C4-2B (cell line): Measurements from ENCODE around the gene FBXO31.

Experiments
- H3K27ac ChIP-seq: fragments of 450-650 bp; 2 replicates; pipeline ENCODE4 v1.5.1; 2017
- CTCF ChIP-seq: fragments of 450-650 bp; conservative IDR thresholded peaks from 2 replicates; pipeline ENCODE4 v1.5.1; 2017; ENCODE audit warnings: mild to moderate bottlenecking
- ZFX ChIP-seq: fragments of 450-650 bp; IDR thresholded peaks from 2 replicates; pipeline ENCODE4 v1.6.1; 2017

The FBXO31 gene

DNA sequence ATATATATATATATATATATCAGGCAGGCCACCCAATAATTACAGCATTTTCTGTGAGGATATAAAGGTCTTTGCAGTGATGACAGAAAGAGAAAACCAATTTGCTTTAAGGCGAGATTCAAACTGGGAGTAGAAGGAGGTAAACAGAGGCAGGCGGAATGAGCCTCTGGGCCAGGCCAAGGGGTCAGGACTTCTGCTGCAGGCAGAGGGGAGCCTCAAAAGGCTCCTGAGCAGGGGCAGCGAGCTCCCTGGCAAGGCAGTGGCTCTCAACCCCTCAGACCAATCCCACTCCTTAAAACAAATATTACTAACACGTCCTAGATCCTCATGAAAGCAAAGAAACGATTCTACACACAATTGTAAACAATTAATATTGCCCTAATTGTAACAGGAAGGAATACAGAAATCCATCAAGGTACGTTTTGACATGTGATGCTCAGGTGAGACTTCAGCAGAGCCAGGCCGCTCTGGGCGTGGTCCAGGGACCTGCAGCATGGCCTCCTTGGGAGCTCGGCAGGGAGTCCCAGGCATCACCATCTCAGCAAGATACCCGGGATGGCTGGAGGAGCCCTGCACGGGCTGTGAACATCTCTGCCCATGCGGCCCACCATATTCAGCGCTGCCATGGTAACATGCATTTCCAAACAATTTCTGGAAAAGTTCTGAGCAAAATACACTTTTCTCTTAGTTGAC is 18.4 kb downstream of the FBXO31 start:
- H3K27ac ChIP-seq = no peak overlapping the region
- TF ChIP-seq ZFX (no peak), CTCF (no peak)

DNA sequence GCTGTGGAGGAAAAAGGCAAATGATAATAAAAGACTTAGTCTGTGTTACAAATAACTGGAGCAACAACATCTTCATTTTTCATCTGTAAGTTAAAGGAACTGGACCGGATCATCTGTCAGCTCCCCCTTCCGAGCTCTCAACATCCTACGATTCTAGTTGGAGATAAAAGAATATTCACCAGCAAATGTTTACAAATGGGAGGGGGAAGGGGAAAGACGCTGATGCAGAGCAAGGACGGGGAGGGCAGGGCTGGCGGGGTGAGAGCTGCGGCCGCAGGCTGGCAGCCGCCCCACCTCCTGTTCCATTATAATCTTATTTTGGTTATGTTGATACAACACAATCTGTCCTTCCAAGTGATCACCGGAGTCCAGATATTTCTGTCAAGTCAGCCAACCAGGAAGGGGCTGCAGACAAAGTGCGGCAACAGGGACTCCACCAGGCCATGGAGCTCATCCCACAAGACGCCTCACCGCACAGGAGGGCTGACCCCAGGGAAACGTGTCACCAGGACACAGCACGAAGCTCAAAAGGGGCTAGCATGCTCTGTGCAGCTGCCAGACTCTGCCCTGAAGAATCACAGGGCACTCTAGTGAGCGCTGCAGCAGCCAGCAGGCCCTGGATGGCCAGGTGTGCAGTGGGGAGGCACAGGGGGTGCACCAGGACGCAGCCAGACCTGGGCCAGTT is 19.7 kb downstream of the FBXO31 start:
- TF ChIP-seq CTCF = no peak
- TF ChIP-seq ZFX = no peak
- H3K27ac ChIP-seq = peak overlapping the region; percentile 68

GRCh38 chr16:87362828-87363559 is 20.6 kb downstream of the FBXO31 start:
- peak overlapping the region; percentile 19 for H3K27ac ChIP-seq

- no peak overlapping the region for H3K27ac ChIP-seq
- TF ChIP-seq ZFX (no peak), CTCF (no peak)
Observed at GRCh38 chr16:87361916-87362619, 21.5 kb downstream of the FBXO31 start.

DNA sequence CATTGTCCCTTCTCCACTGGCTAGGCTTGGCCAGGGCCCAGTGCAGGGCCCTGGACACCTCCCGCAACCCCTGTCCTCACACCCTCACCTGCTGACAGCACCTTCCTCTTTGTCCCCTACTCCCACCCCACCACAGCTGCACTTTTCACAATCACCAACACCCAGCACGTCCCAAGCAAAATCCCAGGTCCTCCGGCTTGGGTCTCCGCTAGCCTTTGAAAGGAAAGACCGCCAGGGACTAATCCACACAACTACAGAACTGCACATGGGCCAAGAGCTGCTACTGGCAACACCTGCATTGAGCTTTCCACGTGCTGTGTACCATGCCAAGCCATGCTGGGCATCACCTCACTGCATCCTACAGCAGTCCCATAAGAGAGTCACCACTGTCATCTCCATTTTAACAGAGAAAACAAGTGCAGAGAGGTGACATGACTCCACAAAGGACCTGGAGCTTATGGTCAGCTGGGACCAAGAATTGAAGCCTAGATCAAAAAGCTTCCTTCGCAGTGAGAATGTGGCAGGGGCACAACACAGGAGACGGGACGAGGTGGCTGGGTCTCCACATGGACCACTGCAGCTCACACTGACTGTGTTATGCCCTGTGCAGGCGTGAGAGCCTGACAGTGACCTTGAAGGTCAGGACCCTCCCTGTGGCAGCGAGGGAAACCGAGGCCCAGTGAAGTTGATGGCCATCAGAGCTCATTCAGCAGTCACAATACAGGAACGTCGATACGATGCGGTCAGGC is 22.5 kb downstream of the FBXO31 start:
- no peak for TF ChIP-seq ZFX
- TF ChIP-seq CTCF = no peak

DNA sequence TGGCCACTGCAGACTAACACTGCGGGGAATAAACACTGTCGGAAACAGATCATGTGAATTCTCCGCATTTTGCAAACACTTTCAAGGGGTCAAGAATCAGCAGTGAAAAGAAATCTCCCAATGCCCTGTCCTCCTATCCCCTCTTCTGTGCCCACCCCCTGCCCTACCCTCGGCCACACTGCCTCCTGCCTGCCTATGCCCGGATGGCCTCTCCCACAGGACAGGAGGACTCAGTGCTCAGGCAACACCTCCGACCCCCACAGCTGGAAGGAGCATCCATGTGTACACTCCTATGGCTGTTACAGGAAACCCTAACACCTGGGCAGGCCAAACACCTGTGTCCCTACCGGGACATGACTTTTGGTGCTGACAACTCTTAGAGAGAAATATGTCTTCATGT is 24.5 kb downstream of the FBXO31 start:
- H3K27ac ChIP-seq = no peak overlapping the region
- no peak for TF ChIP-seq CTCF
- no peak for TF ChIP-seq ZFX

More for the DNA sequence above, 22.5 kb downstream of the FBXO31 start:
- H3K27ac ChIP-seq = no peak overlapping the region

- H3K27ac ChIP-seq = no peak overlapping the region
- TF ChIP-seq CTCF = no peak
- TF ChIP-seq ZFX = no peak
Observed at GRCh38 chr16:87358696-87359095, 24.9 kb downstream of the FBXO31 start.
